Right lobe of liver (tissue), 4 donors: ENCODE measurements around the gene ERI3.

ENCODE experiments used
- POLR2A ChIP-seq: fragments of 450-650 bp; IDR thresholded peaks from one replicate; pipeline ENCODE4 v1.6.1; 2017; ENCODE audit warnings: antibody characterized with exemption, mild to moderate bottlenecking
- TF ChIP-seq, protein P1 (sequence below), 4 donors: fragments of 200-600 bp in 3 of 4; fragments of 450-650 bp in 1 of 4; IDR thresholded peaks; one replicate each; pipeline versions ENCODE4 v1.5.1 to v1.8.0; 2016 to 2022; ENCODE audit warnings: antibody characterized with exemption in 4 of 4, mild to moderate bottlenecking in 2 of 4
- donor health status: DM: no; HTN: no; CAD: no.
- donor health status: DM: no; HTN: no; CAD: no.
- donor health status: DM: no; HTN: yes; CAD: no.

DNA sequence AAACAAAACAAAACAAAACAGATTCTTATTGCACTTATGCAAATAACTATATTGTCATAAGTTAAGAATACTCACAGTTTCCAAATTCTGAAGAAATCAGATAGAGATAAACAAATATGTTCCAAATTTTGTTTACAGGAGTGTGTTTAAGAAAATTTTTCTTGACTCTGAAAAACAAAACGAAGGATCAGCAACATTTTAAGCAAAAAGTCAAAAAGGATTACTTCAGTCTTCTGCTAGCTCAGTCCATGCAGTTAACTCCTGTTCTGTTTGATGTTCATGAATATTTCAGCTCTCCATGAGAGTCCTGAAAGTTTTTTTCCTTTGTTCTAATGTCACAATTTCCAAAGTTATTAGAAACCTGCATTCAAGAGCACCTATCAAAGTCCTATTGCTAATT, 180.4 kb downstream of the ERI3 start:
- TF ChIP-seq, protein P1, sequence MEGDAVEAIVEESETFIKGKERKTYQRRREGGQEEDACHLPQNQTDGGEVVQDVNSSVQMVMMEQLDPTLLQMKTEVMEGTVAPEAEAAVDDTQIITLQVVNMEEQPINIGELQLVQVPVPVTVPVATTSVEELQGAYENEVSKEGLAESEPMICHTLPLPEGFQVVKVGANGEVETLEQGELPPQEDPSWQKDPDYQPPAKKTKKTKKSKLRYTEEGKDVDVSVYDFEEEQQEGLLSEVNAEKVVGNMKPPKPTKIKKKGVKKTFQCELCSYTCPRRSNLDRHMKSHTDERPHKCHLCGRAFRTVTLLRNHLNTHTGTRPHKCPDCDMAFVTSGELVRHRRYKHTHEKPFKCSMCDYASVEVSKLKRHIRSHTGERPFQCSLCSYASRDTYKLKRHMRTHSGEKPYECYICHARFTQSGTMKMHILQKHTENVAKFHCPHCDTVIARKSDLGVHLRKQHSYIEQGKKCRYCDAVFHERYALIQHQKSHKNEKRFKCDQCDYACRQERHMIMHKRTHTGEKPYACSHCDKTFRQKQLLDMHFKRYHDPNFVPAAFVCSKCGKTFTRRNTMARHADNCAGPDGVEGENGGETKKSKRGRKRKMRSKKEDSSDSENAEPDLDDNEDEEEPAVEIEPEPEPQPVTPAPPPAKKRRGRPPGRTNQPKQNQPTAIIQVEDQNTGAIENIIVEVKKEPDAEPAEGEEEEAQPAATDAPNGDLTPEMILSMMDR (IDR thresholded peaks at IDR 0.05): no peak
- TF ChIP-seq POLR2A: no peak
